AG20443 (cell line): ENCODE data around the gene SLFN12.
"Not testable (repeated sequence)": the region's sequence is repeated elsewhere in the genome, so short reads cannot be mapped to it uniquely, and the experiment has no call there.

Experiments used
- DNase-seq: peaks from one replicate; pipeline ENCODE4 v3.0.0; 2012; ENCODE audit warnings: low spot score, mixed read lengths

SLFN12 gene

DNA sequence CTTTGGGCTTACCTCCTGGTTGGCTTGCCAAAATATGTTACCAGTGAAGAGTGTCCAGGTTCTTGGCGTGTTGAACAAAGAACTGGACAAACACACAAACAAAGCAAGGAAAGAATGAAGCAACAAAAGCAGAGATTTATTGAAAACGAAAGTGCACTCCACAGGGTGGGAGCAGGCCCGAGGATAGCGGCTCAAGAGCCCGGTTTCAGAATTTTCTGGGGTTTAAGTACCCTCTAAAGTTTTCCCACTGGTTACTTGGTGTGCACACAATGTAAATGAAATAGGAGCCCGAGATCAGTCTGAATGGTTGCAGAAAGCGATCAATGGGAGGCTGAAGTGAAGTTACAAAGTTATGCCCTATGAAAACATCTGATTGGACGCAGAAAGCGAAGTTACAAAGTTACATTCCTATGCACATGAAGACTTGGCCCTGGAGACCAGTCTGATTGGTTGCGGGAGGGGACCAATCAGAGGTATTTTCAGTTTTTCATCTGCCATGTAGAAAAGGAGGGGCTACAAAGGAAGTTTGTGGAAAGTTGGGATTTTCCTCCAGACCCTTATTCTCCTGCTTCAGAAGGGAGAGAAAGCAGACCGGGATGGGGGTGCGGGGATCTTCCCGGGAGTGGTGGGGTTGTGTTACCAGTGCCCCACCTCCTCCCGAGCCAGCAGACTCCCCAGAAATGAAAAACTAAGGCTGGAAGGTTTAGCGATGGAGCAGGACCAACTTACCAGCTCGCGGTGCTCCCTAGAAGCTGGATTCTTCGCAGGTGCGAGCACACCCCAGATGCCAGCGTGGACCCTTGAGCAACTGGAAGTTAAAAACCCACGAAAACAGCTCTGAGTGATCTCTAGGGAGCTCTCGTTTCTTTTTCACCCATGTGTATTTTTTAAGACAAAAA, at the start of gene SLFN12:
TSS of gene SLFN12 (minus strand) at position 325 of the 899 bp plus-strand sequence. CDS start 9,472 bp downstream, outside the sequence.
- DNase-seq, result peak; percentile 69

GRCh38 chr17:35479271-35479670, 47.0 kb upstream of the SLFN12 start:
- DNase-seq, result no peak

GRCh38 chr17:35477248-35477647, 44.9 kb upstream of the SLFN12 start:
- DNase-seq, result no peak

GRCh38 chr17:35476283-35476820, 44.1 kb upstream of the SLFN12 start:
- no peak for DNase-seq

DNA sequence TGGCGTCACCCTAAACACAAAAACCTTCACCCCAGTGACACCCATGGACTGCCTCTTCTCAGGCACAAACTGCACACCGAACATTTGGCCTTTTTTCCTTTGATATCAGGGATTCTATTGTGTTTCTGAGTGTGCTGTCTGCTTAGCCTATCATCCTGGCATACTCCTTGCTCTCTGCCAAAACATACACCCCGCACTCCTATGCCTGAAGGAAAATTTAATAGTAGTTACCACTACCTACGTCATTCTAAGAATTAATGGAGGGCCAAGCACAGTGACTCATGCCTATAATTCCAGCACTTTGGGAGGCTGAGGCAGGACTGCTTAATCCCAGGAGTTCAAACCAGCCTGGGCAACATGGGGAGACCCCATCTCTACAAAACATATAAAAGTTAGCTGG, 36.2 kb upstream of the SLFN12 start:
- DNase-seq, result no peak

GRCh38 chr17:35467824-35468223, 35.5 kb upstream of the SLFN12 start:
- no peak for DNase-seq

- peak; percentile 14 for DNase-seq
Observed at GRCh38 chr17:35460354-35460851, 28.1 kb upstream of the SLFN12 start.

DNA sequence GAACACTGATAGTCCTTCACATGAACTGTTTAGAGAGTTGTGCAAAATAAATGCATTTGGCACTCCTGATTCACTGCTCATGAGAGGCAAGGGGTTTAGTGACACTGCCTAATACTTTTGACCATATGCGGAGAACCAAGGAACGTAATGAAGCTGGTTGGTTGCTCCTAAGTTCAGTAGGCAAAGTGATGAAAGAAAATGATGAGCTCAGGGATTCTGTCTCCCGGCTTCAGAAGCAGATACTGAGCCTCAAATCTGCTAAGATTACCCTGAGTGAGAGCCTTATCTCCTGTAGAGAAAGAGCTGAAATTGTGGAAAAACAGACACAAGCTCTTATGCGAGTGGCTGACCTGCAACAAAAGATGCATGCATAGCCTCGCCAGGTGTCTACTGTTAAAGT, 21.7 kb upstream of the SLFN12 start:
- DNase-seq, result not testable (repeated sequence)

DNA sequence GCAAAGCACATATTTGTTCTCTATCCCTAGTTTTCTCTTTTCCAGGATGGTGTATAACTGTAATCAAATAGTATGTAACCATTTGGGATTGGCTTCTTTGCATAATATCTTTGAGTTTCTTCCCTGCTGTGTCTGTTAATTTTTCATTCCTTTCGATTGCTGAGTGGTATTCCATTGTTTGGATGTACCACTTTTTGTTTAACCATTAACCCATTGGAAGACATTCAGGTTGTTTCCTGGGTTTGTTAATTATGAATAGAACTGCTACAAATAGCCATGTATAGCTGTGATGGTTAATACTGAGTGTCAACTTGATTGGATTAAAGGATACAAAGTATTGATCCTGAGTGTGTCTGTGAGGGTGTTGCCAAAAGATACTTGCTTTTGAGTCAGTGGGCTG, 20.9 kb upstream of the SLFN12 start:
- DNase-seq, result no peak

DNA sequence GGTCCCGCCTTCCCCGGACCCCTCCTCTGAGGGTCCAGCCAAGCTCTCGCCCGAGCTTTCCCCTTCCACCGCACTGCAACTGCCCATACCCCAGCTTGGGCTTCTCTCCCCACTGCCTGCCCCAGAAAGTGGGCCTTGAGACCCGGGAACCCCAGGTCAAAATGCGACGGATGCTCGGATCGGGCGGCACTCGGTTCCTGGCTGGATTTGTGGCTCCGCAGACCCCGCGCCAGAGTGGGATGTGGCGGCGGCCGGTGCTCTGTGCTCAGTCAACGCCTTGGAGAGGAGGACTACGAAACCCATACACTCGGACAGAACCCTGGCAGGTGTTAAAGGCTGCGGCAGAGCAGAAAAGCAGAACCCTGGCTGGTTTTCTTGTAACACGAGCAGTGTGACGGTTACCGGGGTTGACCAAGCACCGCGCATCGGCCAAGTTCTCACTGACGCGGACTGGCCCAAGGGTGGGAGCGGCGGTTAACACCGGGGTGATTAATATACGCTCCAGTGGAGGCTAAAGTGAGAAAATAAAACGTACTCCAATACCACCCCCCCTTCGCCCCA, 17.2 kb upstream of the SLFN12 start:
- peak; percentile 25 for DNase-seq

GRCh38 chr17:35448899-35449227, 16.6 kb upstream of the SLFN12 start:
- DNase-seq, result no peak

DNA sequence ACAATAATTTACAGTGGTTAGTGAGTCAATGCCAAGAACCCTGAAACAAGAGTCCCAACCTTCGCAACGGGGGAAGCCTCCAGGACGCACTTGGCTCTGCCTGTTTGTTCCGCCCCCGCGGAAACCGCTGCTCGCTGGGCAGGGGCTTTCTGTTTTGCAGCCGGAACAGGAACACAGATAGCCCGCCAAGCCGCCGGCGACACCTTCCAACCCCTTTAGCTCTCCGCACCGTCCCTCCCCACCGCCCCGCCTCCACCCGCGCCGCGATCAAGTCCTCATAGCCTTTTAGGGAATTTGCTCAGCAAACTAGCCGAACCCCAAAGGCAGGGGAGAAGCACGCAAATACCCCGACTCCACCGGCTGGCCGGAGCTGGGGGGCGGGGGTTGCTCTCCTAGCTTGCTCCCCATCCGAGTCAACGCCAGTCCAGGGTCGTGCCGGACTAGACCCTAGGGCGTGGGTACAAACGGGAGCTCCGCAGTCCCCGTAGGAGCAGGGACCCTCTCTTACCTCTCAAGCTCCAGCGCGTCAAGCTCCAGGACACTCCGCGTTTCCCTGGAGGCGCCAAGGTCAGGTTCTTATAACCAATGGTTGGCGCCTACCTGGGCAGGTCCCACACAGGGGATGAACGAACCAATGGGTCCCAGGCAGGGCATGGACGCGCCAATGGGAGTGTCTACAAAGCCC, 16.1 kb upstream of the SLFN12 start, which contains the start of gene SLFN13:
TSS of gene SLFN13 (minus strand) at position 553 of the 685 bp plus-strand sequence. CDS start 3,086 bp downstream, outside the sequence.
- peak; percentile 56 for DNase-seq

- no peak for DNase-seq
Observed at GRCh38 chr17:35447499-35447898, 15.2 kb upstream of the SLFN12 start.

GRCh38 chr17:35438433-35438832, 6.1 kb upstream of the SLFN12 start:
- no peak for DNase-seq

GRCh38 chr17:35433075-35433894, 985 bp upstream of the SLFN12 start:
- DNase-seq, result peak; percentile 93

DNA sequence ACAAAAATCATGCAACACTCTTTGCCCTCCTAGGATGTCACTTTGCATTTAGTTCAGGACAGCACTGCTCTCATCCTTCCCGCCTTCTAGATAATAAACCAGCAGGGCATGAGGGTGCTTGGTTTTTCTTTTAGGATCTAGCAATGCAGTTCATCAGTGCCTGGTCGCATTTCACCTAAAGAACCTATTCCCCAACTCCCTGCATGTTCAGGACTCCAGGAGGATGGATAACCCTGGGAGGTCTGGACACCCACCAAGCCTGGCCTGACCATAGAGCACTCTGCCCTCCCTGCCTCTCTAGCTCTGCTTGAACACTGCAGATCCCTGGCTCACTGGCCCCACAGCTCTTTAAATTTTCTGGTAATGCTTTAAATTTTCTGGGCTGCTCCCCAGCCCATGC, 2.6 kb downstream of the SLFN12 start:
- no peak for DNase-seq

DNA sequence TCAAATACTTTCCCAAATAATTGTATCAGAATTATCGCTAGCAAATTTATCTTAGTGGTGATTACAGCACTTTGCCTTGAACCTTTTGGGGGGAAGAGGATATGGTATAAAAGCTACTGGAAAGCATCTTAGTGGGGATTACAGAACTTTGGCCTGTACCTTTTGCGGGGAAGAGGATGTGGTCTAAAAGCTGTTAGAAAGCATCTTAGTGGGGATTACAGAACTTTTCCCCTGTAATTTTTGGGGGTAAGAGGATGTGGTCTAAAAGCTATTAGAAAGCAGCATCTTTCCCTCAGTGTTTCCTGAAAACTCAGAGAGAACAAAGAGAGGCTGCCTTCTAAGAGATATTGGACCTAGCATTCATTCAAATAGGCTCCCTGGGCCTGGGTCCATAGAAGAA, 4.1 kb downstream of the SLFN12 start:
- no peak for DNase-seq

DNA sequence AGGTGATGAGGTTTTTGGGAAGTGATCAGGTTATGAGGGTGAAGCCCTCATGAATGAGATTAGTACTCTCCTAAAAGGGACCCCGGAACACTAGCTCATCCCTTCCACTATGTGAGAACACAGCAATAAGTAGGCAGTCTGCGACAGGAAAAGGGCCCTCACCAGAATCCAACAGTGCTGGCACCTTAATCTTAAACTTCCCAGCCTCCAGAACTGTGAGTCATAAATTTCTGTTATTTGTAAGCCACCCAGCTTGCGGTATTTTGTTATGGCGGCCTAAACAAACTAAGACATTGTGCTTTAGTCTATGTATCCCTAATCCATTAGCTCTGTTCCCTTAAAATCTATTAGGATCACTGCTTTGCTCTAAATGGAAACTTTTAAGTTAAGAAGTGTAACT, 8.5 kb downstream of the SLFN12 start:
- DNase-seq, result no peak

DNA sequence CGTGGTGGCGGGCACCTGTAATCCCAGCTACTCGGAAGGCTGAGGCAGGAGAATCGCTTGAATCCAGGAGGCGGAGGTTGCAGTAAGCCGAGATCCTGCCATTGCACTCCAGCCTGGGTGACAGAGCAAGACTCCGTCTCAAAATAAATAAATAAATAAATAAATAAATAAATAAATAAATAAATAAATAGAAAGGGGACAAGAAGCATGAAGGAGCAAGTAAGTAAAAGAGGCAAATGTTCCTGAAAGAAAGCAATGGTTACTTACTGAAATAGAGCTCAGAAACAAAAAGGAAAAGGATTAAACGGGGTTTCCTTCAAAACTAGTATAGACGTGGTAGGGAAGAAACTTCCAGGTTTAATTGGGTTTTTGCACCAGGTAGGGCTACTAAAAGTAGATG, 11.2 kb downstream of the SLFN12 start:
- DNase-seq, result not testable (repeated sequence)

- DNase-seq, result no peak
Observed at GRCh38 chr17:35416659-35417058, 15.6 kb downstream of the SLFN12 start.

DNA sequence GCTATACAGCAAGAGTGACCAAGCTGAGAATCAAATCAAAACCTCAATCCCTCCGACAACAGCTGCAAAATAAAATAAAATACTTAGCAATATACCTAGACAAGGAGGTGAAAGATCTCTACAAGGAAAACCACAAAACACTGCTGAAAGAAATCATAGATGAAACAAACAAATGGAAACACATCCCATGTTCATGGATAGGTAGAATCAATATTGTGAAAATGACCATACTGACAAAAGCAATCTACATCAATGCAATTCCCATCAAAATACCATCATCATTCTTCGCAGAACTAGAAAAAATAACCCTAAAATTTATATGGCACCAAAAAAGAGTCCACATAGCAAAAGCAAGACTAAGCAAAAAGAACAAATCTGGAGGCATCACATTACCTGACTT, 17.6 kb downstream of the SLFN12 start:
- DNase-seq, result not testable (repeated sequence)

DNA sequence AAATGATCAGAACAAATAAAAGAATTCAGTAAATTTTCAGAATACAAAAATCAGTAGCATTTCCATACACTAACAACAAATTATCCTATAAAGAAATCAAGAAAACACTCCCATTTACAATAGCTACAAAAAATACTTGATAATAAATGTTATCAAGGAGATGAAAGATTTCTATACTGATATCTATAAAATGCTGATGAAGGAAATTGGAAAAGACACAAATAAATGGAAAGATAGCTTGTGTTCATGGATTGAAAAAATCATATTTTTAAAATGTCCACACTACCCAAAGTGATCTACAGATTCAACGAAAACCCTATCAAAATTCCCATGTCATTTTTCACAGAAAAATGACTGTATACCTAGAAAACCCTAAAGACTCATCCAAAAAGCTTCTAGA, 18.1 kb downstream of the SLFN12 start:
- no peak for DNase-seq
